ENCODE measurements around the gene LHX2. TPM values are rescaled to one million over a fixed set of nuclear protein-coding genes. Genes with fewer than 3 reads are reported as not detected.
"Not testable (repeated sequence)": the region's sequence is repeated elsewhere in the genome, so short reads cannot be mapped to it uniquely, and the experiment has no call there.

Gene LHX2
- total RNA-seq, 2 experiments from 2014 or later = not detected

GRCh38 chr9:123985869-123986268, 25.7 kb upstream of the LHX2 start:
- ChIA-PET POLR2A (no interaction called here), CTCF (ENCODE audit: unreplicated experiment) (no interaction called here)
- Histone ChIP-seq H2AFZ (ENCODE audit: low read length) (no peak overlapping the region), H3K36me3 (ENCODE audit: insufficient read depth, low read length) (no peaks in the 10 kb centered on the region), H3K9me2 (ENCODE audit: insufficient read depth, low read length) (no peaks in the 10 kb centered on the region), H3K4me2 (ENCODE audit: low read length) (no peak overlapping the region), H3K79me2 (ENCODE audit: insufficient read depth, low read depth, low read length) (no peaks in the 10 kb centered on the region), H3K4me1 (ENCODE audit: insufficient read depth, low read length, poor library complexity, severe bottlenecking) (no peaks in the 10 kb centered on the region), H3K9me3 (ENCODE audit: low read length) (no peaks in the 10 kb centered on the region), H3K27ac (ENCODE audit: low read depth, low read length, poor library complexity, severe bottlenecking) (no peak overlapping the region), H4K20me1 (ENCODE audit: insufficient read depth, low read length) (no peaks in the 10 kb centered on the region), H3K4me3 (ENCODE audit: low read depth, low read length, poor library complexity, severe bottlenecking) (no peak overlapping the region)
- no peak for TF ChIP-seq CTCF (conservative IDR thresholded peaks at IDR 0.05; ENCODE audit: low read length)
- no peak for TF ChIP-seq EZH2phosphoT487 (IDR thresholded peaks at IDR 0.05; ENCODE audit: borderline replicate concordance, low read depth, low read length)
- no TSS peak for BruUV-seq (replicated peaks)
- intact Hi-C loops (cut with micrococcal nuclease; ENCODE audit: unreplicated experiment) = no loop called here
- DNase-seq (ENCODE audit: low spot score) = no peak

- DNase-seq (ENCODE audit: low spot score) = no peak
- no peaks in the 10 kb centered on the region for H3K36me3 ChIP-seq (ENCODE audit: insufficient read depth, low read length)
- H3K4me1 ChIP-seq (ENCODE audit: insufficient read depth, low read length, poor library complexity, severe bottlenecking) = no peaks in the 10 kb centered on the region
- ChIA-PET POLR2A (no interaction called here), CTCF (ENCODE audit: unreplicated experiment) (no interaction called here)
- no peaks in the 10 kb centered on the region for H3K9me3 ChIP-seq (ENCODE audit: low read length)
- H3K27ac ChIP-seq (ENCODE audit: low read depth, low read length, poor library complexity, severe bottlenecking) = no peak overlapping the region
- no peak overlapping the region for H2AFZ ChIP-seq (ENCODE audit: low read length)
- BruUV-seq (replicated peaks) = no TSS peak
- H3K4me3 ChIP-seq (ENCODE audit: low read depth, low read length, poor library complexity, severe bottlenecking) = no peak overlapping the region
- no peaks in the 10 kb centered on the region for H3K79me2 ChIP-seq (ENCODE audit: insufficient read depth, low read depth, low read length)
- H4K20me1 ChIP-seq (ENCODE audit: insufficient read depth, low read length) = no peaks in the 10 kb centered on the region
- no peaks in the 10 kb centered on the region for H3K9me2 ChIP-seq (ENCODE audit: insufficient read depth, low read length)
- H3K4me2 ChIP-seq (ENCODE audit: low read length) = no peak overlapping the region
- intact Hi-C loops (cut with micrococcal nuclease; ENCODE audit: unreplicated experiment) = no loop called here
- TF ChIP-seq EZH2phosphoT487 (IDR thresholded peaks at IDR 0.05; ENCODE audit: borderline replicate concordance, low read depth, low read length) = no peak
- no peak for TF ChIP-seq CTCF (conservative IDR thresholded peaks at IDR 0.05; ENCODE audit: low read length)
Observed at GRCh38 chr9:123990427-123990826, 21.1 kb upstream of the LHX2 start.

- intact Hi-C loops (cut with micrococcal nuclease; ENCODE audit: unreplicated experiment); H3K36me3 ChIP-seq (ENCODE audit: insufficient read depth, low read length); CTCF ChIA-PET (ENCODE audit: unreplicated experiment); H3K9me3 ChIP-seq (ENCODE audit: low read length); H3K79me2 ChIP-seq (ENCODE audit: insufficient read depth, low read depth, low read length); H3K4me2 ChIP-seq (ENCODE audit: low read length); POLR2A ChIA-PET; H4K20me1 ChIP-seq (ENCODE audit: insufficient read depth, low read length); H2AFZ ChIP-seq (ENCODE audit: low read length); BruUV-seq (replicated peaks); H3K9me2 ChIP-seq (ENCODE audit: insufficient read depth, low read length); H3K27ac ChIP-seq (ENCODE audit: low read depth, low read length, poor library complexity, severe bottlenecking); H3K4me1 ChIP-seq (ENCODE audit: insufficient read depth, low read length, poor library complexity, severe bottlenecking); H3K4me3 ChIP-seq (ENCODE audit: low read depth, low read length, poor library complexity, severe bottlenecking); DNase-seq (ENCODE audit: low spot score): not testable (repeated sequence)
Observed at GRCh38 chr9:123992679-123993078, 18.9 kb upstream of the LHX2 start.
